HG02870 (cell line): ENCODE data around the gene HBG2.
A peak's percentile ranks its signal among the peaks of the same experiment; 100 is the strongest.
"Not testable (repeated sequence)": the region's sequence is repeated elsewhere in the genome, so short reads cannot be mapped to it uniquely, and the experiment has no call there.

ENCODE experiments used
- ATAC-seq: cut with Tn5 transposase; IDR thresholded peaks from one replicate; pipeline ENCODE4 v1.9.1; 2021; ENCODE audit warnings: mild to moderate bottlenecking, moderate library complexity; ENCODE audit not compliant: unreplicated experiment

HBG2 gene

GRCh38 chr11:5282628-5283027, 28.0 kb upstream of the HBG2 start:
- ATAC-seq: no peak

- no peak for ATAC-seq
These were observed 27.0 kb upstream of the HBG2 start for GRCh38 chr11:5281596-5281995.

GRCh38 chr11:5280582-5281102, 26.1 kb upstream of the HBG2 start:
- ATAC-seq: peak; percentile 83

GRCh38 chr11:5279471-5280090, 25.0 kb upstream of the HBG2 start:
- no peak for ATAC-seq

GRCh38 chr11:5277807-5278382, 23.3 kb upstream of the HBG2 start:
- ATAC-seq: peak; percentile 61

- no peak for ATAC-seq
These were observed 22.1 kb upstream of the HBG2 start for GRCh38 chr11:5276697-5277096.

GRCh38 chr11:5275369-5276110, 21.0 kb upstream of the HBG2 start:
- no peak for ATAC-seq

- no peak for ATAC-seq
These were observed 19.8 kb upstream of the HBG2 start for GRCh38 chr11:5274395-5274794.

GRCh38 chr11:5272395-5273017, 17.9 kb upstream of the HBG2 start:
- no peak for ATAC-seq

- ATAC-seq: no peak
These were observed 15.2 kb upstream of the HBG2 start, which contains the start of gene HBE1 for GRCh38 chr11:5269715-5270147. Gene HBE1 (minus strand): TSS chr11:5269945. CDS start chr11:5269890, 55 bp downstream.

- no peak for ATAC-seq
These were observed 12.5 kb upstream of the HBG2 start for GRCh38 chr11:5267033-5267563.

- no peak for ATAC-seq
These were observed 12.0 kb upstream of the HBG2 start for GRCh38 chr11:5266609-5267008.

GRCh38 chr11:5265832-5266231, 11.3 kb upstream of the HBG2 start:
- no peak for ATAC-seq

- no peak for ATAC-seq
These were observed 4.1 kb upstream of the HBG2 start for GRCh38 chr11:5258543-5259262.

GRCh38 chr11:5257296-5257695, 2.7 kb upstream of the HBG2 start:
- ATAC-seq: no peak

- not testable (repeated sequence) for ATAC-seq
These were observed 558 bp downstream of the HBG2 start for GRCh38 chr11:5254023-5254422.

GRCh38 chr11:5253440-5253839, 1.1 kb downstream of the HBG2 start:
- ATAC-seq: not testable (repeated sequence)

GRCh38 chr11:5252919-5253265, 1.7 kb downstream of the HBG2 start:
- no peak for ATAC-seq

GRCh38 chr11:5252192-5252918, 2.2 kb downstream of the HBG2 start:
- ATAC-seq: no peak

GRCh38 chr11:5251746-5252145, 2.8 kb downstream of the HBG2 start:
- no peak for ATAC-seq
